Naive thymus-derived CD4-positive, alpha-beta T cell (primary cell): Measurements from ENCODE around the gene CAPS. TPM values are rescaled to one million over a fixed set of nuclear protein-coding genes. Genes with fewer than 3 reads are reported as not detected.
A peak's percentile ranks its signal among the peaks of the same experiment; 100 is the strongest.

Experiments used
- ATAC-seq: fragments of 150-1000 bp; cut with Tn5 transposase; 2 replicates; pipeline ENCODE4 v1.10.0; 2021; ENCODE audit warnings: mild to moderate bottlenecking, moderate library complexity
- CTCF ChIA-PET: fragments of 350-600 bp; sonication (Branson Sonifier 250); formaldehyde crosslinking; loops from one replicate; lab custom pipeline; 2021; ENCODE audit warnings: antibody characterized with exemption; lab: Charles Lee
- POLR2A ChIA-PET: fragments of 350-600 bp; sonication (Branson Sonifier 250); formaldehyde crosslinking; loops from one replicate; lab custom pipeline; 2021; ENCODE audit warnings: antibody characterized with exemption, inconsistent platforms; lab: Charles Lee
- DNase-seq, 9 donors: peaks; one replicate each; pipeline versions ENCODE4 v3.0.0 to v3.0.0-alpha.2; 2020 to 2022; ENCODE audit warnings: mixed read lengths in 1 of 9
- H3K27ac ChIP-seq: one replicate; pipeline ENCODE4 v1.7.0; 2013; ENCODE audit warnings: mild to moderate bottlenecking, low read depth, low read length, moderate library complexity
- H3K27me3 ChIP-seq, 2 donors: one replicate each; pipeline ENCODE4 v1.7.0; 2013; ENCODE audit warnings: low read length in 2 of 2, mild to moderate bottlenecking in 2 of 2, moderate library complexity in 2 of 2; ENCODE audit not compliant: control insufficient read depth in 2 of 2, insufficient read depth in 2 of 2
- H3K36me3 ChIP-seq, 3 experiments: 1 replicate in 2 of 3; 2 replicates in 1 of 3; pipeline ENCODE4 v1.7.0; 2013; ENCODE audit warnings: low read length in 3 of 3, mild to moderate bottlenecking in 3 of 3, moderate library complexity in 1 of 3; ENCODE audit not compliant: insufficient read depth in 3 of 3, control insufficient read depth in 2 of 3
- H3K4me1 ChIP-seq, 2 donors: one replicate each; pipeline ENCODE4 v1.7.0; 2013; ENCODE audit warnings: low read length in 2 of 2, mild to moderate bottlenecking in 2 of 2, moderate library complexity in 1 of 2; ENCODE audit not compliant: control insufficient read depth in 2 of 2, insufficient read depth in 2 of 2
- H3K4me3 ChIP-seq: 2 replicates; pipeline ENCODE4 v1.7.0; 2013; ENCODE audit warnings: mild to moderate bottlenecking, low read length
- H3K9me3 ChIP-seq, 3 experiments: 1 replicate in 2 of 3; 2 replicates in 1 of 3; pipeline ENCODE4 v1.7.0; 2013; ENCODE audit warnings: low read length in 3 of 3; ENCODE audit not compliant: control insufficient read depth in 2 of 3
- H3K27ac Mint-ChIP-seq, 9 donors: one replicate each; pipeline ENCODE4 v1.8.0; 2020 to 2022; ENCODE audit warnings: mixed read lengths in 9 of 9, mild to moderate bottlenecking in 8 of 9, moderate library complexity in 5 of 9, inconsistent platforms in 2 of 9
- H3K27me3 Mint-ChIP-seq, 5 donors: one replicate each; pipeline ENCODE4 v1.8.0; 2021 to 2022; ENCODE audit warnings: mixed read lengths in 5 of 5, mild to moderate bottlenecking in 1 of 5
- H3K36me3 Mint-ChIP-seq, 5 donors: one replicate each; pipeline ENCODE4 v1.8.0; 2020 to 2022; ENCODE audit warnings: mixed read lengths in 5 of 5, mild to moderate bottlenecking in 3 of 5, inconsistent platforms in 1 of 5
- H3K4me1 Mint-ChIP-seq, 7 donors: one replicate each; pipeline ENCODE4 v1.8.0; 2020 to 2022; ENCODE audit warnings: mixed read lengths in 7 of 7, mild to moderate bottlenecking in 3 of 7, inconsistent platforms in 1 of 7
- H3K4me3 Mint-ChIP-seq, 10 donors: one replicate each; pipeline ENCODE4 v1.8.0; 2020 to 2022; ENCODE audit warnings: mild to moderate bottlenecking in 10 of 10, mixed read lengths in 10 of 10, moderate library complexity in 6 of 10, inconsistent platforms in 2 of 10
- H3K9me3 Mint-ChIP-seq, 11 donors: one replicate each; pipeline ENCODE4 v1.8.0; 2020 to 2022; ENCODE audit warnings: mixed read lengths in 11 of 11, mild to moderate bottlenecking in 4 of 11, inconsistent platforms in 1 of 11, moderate library complexity in 1 of 11
- intact Hi-C, 2 donors: fragments of 100-400 bp; cut with micrococcal nuclease; formaldehyde crosslinking; loops; one replicate each; pipeline ENCODE4 v1.15.1; 2023
- polyA plus RNA-seq, 2 donors: library from polyadenylated mRNA; unstranded; fragments of 300-500 nt; fragmentation: Illumina TruSeq; gene quantifications; one replicate each; pipeline ENCODE4 v1.2.3, GENCODE V29; 2021
- total RNA-seq, 6 experiments: library from RNA in 5 of 6; stranded (reverse) in 5 of 6; gene quantifications; 1 replicate in 5 of 6; 2 replicates in 1 of 6; pipeline ENCODE4 v1.2.3 and lab custom pipeline; 2021 to 2026

CAPS gene
- total and polyA plus RNA-seq, 7 experiments from 2014 or later, result 1.6 to 80.6 (median 45.2) TPM

DNA sequence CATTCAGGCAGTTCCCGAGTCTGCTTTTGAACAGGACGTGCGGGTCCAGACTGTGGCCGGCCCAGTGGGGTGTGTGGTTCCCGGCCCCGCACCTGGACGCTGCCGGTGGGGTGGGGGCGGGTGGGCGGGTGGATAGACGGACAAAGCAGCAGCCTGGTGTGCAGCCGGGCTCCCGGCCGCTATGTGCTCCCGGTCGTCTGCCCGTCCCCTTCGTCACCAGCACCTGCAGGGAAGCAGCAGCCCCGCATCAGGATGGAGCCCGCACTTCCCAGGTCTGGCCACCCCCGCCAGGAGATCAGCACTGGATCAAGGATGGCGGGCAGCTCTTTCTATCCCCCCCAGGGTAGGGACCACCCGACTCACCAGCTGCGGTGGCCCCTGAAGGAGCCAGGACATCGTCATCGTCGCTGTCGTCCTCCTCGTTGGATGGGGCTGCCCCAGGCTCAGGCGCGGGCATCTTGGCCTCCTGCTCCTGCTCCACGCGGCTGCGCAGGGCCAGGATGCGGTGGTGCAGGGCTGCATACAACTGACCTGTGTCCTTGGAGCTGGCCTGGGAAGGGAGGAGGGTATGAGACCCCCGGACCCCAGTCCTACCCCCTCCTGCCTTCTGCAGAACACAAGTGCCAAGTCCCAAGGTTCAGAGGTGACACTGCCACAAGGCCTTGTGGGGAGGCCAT, 3.5 kb downstream of the CAPS start:
- no peaks in the 10 kb centered on the region for H3K9me3 Mint-ChIP-seq
- Histone ChIP-seq H3K4me3 (no peak overlapping the region), H3K4me1 (no peaks in the 10 kb centered on the region), H3K27me3 (no peaks in the 10 kb centered on the region), H3K27ac (no peak overlapping the region), H3K36me3 (peaks cover 6 to 84% (median 12%) of the 10 kb centered on the region in 3 experiments), H3K9me3 (no peaks in the 10 kb centered on the region)
- intact Hi-C loops, result no loop called here
- no peak for ATAC-seq
- H3K4me3 Mint-ChIP-seq, result no peak overlapping the region
- peaks cover 0 to 12% (median 3%) of the 10 kb centered on the region in 5 donors for H3K36me3 Mint-ChIP-seq
- H3K27me3 Mint-ChIP-seq, result no peaks in the 10 kb centered on the region
- H3K4me1 Mint-ChIP-seq, result no peaks in the 10 kb centered on the region
- ChIA-PET POLR2A (no interaction called here), CTCF (no interaction called here)
- no peak for DNase-seq
- H3K27ac Mint-ChIP-seq, result no peak overlapping the region

- Histone ChIP-seq H3K36me3 (peaks cover 6 to 94% (median 17%) of the 10 kb centered on the region in 3 experiments), H3K27ac (no peak overlapping the region), H3K9me3 (no peaks in the 10 kb centered on the region), H3K4me1 (no peaks in the 10 kb centered on the region), H3K27me3 (no peaks in the 10 kb centered on the region), H3K4me3 (no peak overlapping the region)
- Mint-ChIP-seq H3K27ac (peak overlapping the region in 1 of 9 donors; percentile 48), H3K36me3 (peaks cover 0 to 18% (median 5%) of the 10 kb centered on the region in 5 donors), H3K4me1 (no peaks in the 10 kb centered on the region), H3K4me3 (no peak overlapping the region), H3K9me3 (no peaks in the 10 kb centered on the region), H3K27me3 (no peaks in the 10 kb centered on the region)
- POLR2A ChIA-PET, result no interaction called here
- intact Hi-C loops, result no loop called here
- DNase-seq (no peak), ATAC-seq (no peak)
- CTCF ChIA-PET, result no interaction called here
These were observed 4.5 kb downstream of the CAPS start for GRCh38 chr19:5918463-5919079.

DNA sequence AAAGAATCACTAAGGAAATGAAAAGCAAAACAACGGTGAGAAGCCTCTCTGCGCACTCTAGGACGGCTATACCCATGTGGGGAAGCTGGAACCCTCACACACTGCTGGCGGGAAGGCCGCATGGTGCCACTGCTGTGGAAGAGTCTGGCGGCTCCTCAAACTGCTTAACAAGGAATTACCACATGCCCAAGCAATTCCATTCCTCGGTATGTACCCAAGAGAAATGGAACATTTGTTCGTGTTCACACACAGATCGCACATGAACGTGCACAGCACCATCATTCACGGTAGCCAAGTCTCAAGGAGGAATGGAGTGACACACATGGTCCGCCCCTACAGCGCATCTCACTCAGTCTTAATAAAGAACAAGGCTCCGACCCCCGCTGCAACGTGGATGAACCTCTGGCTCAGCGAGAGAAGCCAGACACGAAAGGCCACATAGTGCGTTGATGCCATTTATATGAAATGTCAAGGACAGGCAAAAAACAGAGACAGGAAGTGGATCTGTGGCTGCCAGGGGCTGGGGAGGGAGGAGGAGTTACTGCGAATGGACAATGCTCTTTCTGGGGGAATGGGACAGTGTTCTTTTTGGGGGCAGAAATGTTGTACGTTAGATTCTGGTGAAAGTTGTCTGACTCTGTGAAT, 7.6 kb downstream of the CAPS start:
- POLR2A ChIA-PET, result no interaction called here
- ATAC-seq, result no peak
- H3K27ac Mint-ChIP-seq, result peak overlapping the region in 3 of 9 donors; percentile 10 to 39 (median 19)
- Histone ChIP-seq H3K4me1 (no peaks in the 10 kb centered on the region), H3K9me3 (no peaks in the 10 kb centered on the region), H3K27ac (no peak overlapping the region), H3K36me3 (peaks cover 6 to 99% (median 44%) of the 10 kb centered on the region in 3 experiments), H3K27me3 (no peaks in the 10 kb centered on the region), H3K4me3 (no peak overlapping the region)
- intact Hi-C loops, result no loop called here
- peaks cover 0 to 5% (median 0%) of the 10 kb centered on the region in 7 donors for H3K4me1 Mint-ChIP-seq
- no peak for DNase-seq
- H3K36me3 Mint-ChIP-seq, result peaks cover 4 to 36% (median 10%) of the 10 kb centered on the region in 5 donors
- no peaks in the 10 kb centered on the region for H3K27me3 Mint-ChIP-seq
- CTCF ChIA-PET, result no interaction called here
- H3K9me3 Mint-ChIP-seq, result no peaks in the 10 kb centered on the region
- H3K4me3 Mint-ChIP-seq, result no peak overlapping the region

GRCh38 chr19:5922161-5922545, 8.1 kb downstream of the CAPS start:
- Histone ChIP-seq H3K27me3 (no peaks in the 10 kb centered on the region), H3K36me3 (peaks cover 11 to 99% (median 49%) of the 10 kb centered on the region in 3 experiments), H3K27ac (no peak overlapping the region), H3K9me3 (no peaks in the 10 kb centered on the region), H3K4me3 (no peak overlapping the region), H3K4me1 (no peaks in the 10 kb centered on the region)
- Mint-ChIP-seq H3K9me3 (no peaks in the 10 kb centered on the region), H3K27ac (peak overlapping the region in 3 of 9 donors; percentile 10 to 39 (median 12)), H3K4me3 (no peak overlapping the region), H3K4me1 (peaks cover 0 to 5% (median 0%) of the 10 kb centered on the region in 7 donors), H3K27me3 (no peaks in the 10 kb centered on the region), H3K36me3 (peaks cover 4 to 36% (median 10%) of the 10 kb centered on the region in 5 donors)
- DNase-seq (no peak), ATAC-seq (no peak)
- ChIA-PET CTCF (no interaction called here), POLR2A (no interaction called here)
- intact Hi-C loops, result no loop called here

- DNase-seq, result no peak
- Histone ChIP-seq H3K4me3 (no peak overlapping the region), H3K36me3 (peaks cover 19 to 100% (median 53%) of the 10 kb centered on the region in 3 experiments), H3K27ac (no peak overlapping the region), H3K4me1 (no peaks in the 10 kb centered on the region), H3K27me3 (no peaks in the 10 kb centered on the region), H3K9me3 (no peaks in the 10 kb centered on the region)
- POLR2A ChIA-PET, result interaction anchor here (0.6 to 1.1 kb wide), 2 partner anchors 12 to 14 kb away, joined by 3 to 5 read pairs; no protein-coding TSS in a partner anchor
- H3K4me1 Mint-ChIP-seq, result peaks cover 0 to 5% (median 0%) of the 10 kb centered on the region in 7 donors
- CTCF ChIA-PET, result no interaction called here
- no peak overlapping the region for H3K4me3 Mint-ChIP-seq
- peak overlapping the region in 2 of 9 donors; percentile 28 to 72 for H3K27ac Mint-ChIP-seq
- intact Hi-C loops, result no loop called here
- H3K27me3 Mint-ChIP-seq, result no peaks in the 10 kb centered on the region
- ATAC-seq, result no peak
- peaks cover 7 to 42% (median 11%) of the 10 kb centered on the region in 5 donors for H3K36me3 Mint-ChIP-seq
- H3K9me3 Mint-ChIP-seq, result no peaks in the 10 kb centered on the region
These were observed 9.3 kb downstream of the CAPS start for GRCh38 chr19:5923356-5923755.

GRCh38 chr19:5925830-5926427, 11.9 kb downstream of the CAPS start:
- H3K9me3 ChIP-seq, result no peaks in the 10 kb centered on the region
- ChIA-PET CTCF (no interaction called here), POLR2A (interaction anchor here (1.2 kb wide), 1 partner anchor 24 kb away, joined by 4 read pairs; no protein-coding TSS in a partner anchor)
- intact Hi-C loops, result no loop called here
- peaks cover 0 to 5% (median 0%) of the 10 kb centered on the region in 7 donors for H3K4me1 Mint-ChIP-seq
- no peaks in the 10 kb centered on the region for H3K27me3 Mint-ChIP-seq
- H3K36me3 Mint-ChIP-seq, result peaks cover 7 to 59% (median 17%) of the 10 kb centered on the region in 5 donors
- ATAC-seq, result no peak
- H3K36me3 ChIP-seq, result peaks cover 24 to 100% (median 50%) of the 10 kb centered on the region in 3 experiments
- H3K4me1 ChIP-seq, result no peaks in the 10 kb centered on the region
- no peak overlapping the region for H3K4me3 Mint-ChIP-seq
- DNase-seq, result no peak
- H3K27ac ChIP-seq, result no peak overlapping the region
- H3K9me3 Mint-ChIP-seq, result no peaks in the 10 kb centered on the region
- no peaks in the 10 kb centered on the region for H3K27me3 ChIP-seq
- H3K4me3 ChIP-seq, result no peak overlapping the region
- no peak overlapping the region for H3K27ac Mint-ChIP-seq
